SK-N-SH (cell line): ENCODE results near the gene RPS16. TPM values are rescaled to one million over a fixed set of nuclear protein-coding genes. Genes with fewer than 3 reads are reported as not detected.

Experiments used
- CTCF ChIA-PET: fragments of 300-600, 350-600 bp; formaldehyde crosslinking; extraction: SDS; loops from one replicate; lab custom pipeline; 2021; lab: Yijun Ruan, JAX
- POLR2A ChIA-PET: fragments of 350-600 bp; sonication (Branson Sonifier 250); formaldehyde crosslinking; extraction: SDS; loops from one replicate; lab custom pipeline; 2020; ENCODE audit warnings: antibody characterized with exemption, inconsistent platforms; lab: Yijun Ruan, JAX
- DNase-seq: peaks from one replicate; pipeline ENCODE4 v3.0.0; 2012
- H2AFZ ChIP-seq: fragments of 200-600 bp; sonication (generic); 2 replicates; pipeline ENCODE4 v1.8.1; 2016; ENCODE audit warnings: antibody characterized with exemption, mild to moderate bottlenecking, low read depth
- H3F3A ChIP-seq: fragments of 200-600 bp; sonication (generic); replicated peaks from 2 replicates; pipeline ENCODE3; 2016; ENCODE audit warnings: antibody characterized with exemption, mild to moderate bottlenecking; ENCODE audit not compliant: insufficient read depth
- H3K27ac ChIP-seq, 2 experiments: fragments of 200-500 bp in 1 of 2; fragments of 200-600 bp in 1 of 2; sonication (Bioruptor generic) in 1 of 2; sonication (generic), shearing (Covaris generic) in 1 of 2; 2 replicates each; pipeline versions ENCODE4 v1.5.1 to v1.6.1; 2014 to 2016; ENCODE audit warnings: low read depth in 2 of 2, inconsistent platforms in 1 of 2, low read length in 1 of 2, mild to moderate bottlenecking in 1 of 2, mixed read lengths in 1 of 2
- H3K27me3 ChIP-seq: fragments of 200-600 bp; sonication (generic), shearing (Covaris generic); 2 replicates; pipeline ENCODE4 v1.6.1; 2016; ENCODE audit warnings: mixed run types; ENCODE audit not compliant: insufficient read depth
- H3K36me3 ChIP-seq, 2 experiments: fragments of 200-500 bp in 1 of 2; fragments of 200-600 bp in 1 of 2; sonication (Bioruptor generic) in 1 of 2; sonication (generic) in 1 of 2; replicated peaks in 1 of 2; 2 replicates each; pipeline versions ENCODE3 to v1.5.1; 2014 to 2016; ENCODE audit warnings: low read length in 1 of 2, mild to moderate bottlenecking in 1 of 2; ENCODE audit not compliant: insufficient read depth in 2 of 2, control insufficient read depth in 1 of 2
- H3K4me1 ChIP-seq, 2 experiments: fragments of 200-500 bp in 1 of 2; fragments of 200-600 bp in 1 of 2; sonication (Bioruptor generic) in 1 of 2; sonication (generic), shearing (Covaris generic) in 1 of 2; 2 replicates each; pipeline versions ENCODE4 v1.5.1 to v1.6.1; 2014 to 2016; ENCODE audit warnings: low read depth in 1 of 2, low read length in 1 of 2, mixed run types in 1 of 2; ENCODE audit not compliant: insufficient read depth in 2 of 2, control insufficient read depth in 1 of 2
- H3K4me2 ChIP-seq: fragments of 200-600 bp; sonication (generic), shearing (Covaris generic); 2 replicates; pipeline ENCODE4 v1.6.1; 2017; ENCODE audit warnings: mixed run types
- H3K4me3 ChIP-seq, 2 experiments: fragments of 200-500 bp in 1 of 2; fragments of 200-600 bp in 1 of 2; sonication (Bioruptor generic) in 1 of 2; sonication (generic), shearing (Covaris generic) in 1 of 2; 2 replicates each; pipeline versions ENCODE4 v1.5.1 to v1.8.1; 2014 to 2016; ENCODE audit warnings: low read depth in 2 of 2, inconsistent platforms in 1 of 2, low read length in 1 of 2, mild to moderate bottlenecking in 1 of 2, mixed read lengths in 1 of 2, moderate library complexity in 1 of 2
- H3K79me2 ChIP-seq: fragments of 200-600 bp; sonication (generic); 2 replicates; pipeline ENCODE4 v1.8.1; 2017; ENCODE audit warnings: mild to moderate bottlenecking; ENCODE audit not compliant: insufficient read depth
- H3K9ac ChIP-seq: fragments of 200-600 bp; sonication (generic); 2 replicates; pipeline ENCODE4 v1.6.1; 2017; ENCODE audit warnings: mixed run types
- H3K9me2 ChIP-seq: fragments of 200-600 bp; sonication (generic); 2 replicates; pipeline ENCODE4 v1.6.1; 2017; ENCODE audit warnings: mixed run types
- H3K9me3 ChIP-seq: fragments of 200-600 bp; sonication (generic); 2 replicates; pipeline ENCODE4 v1.6.1; 2017; ENCODE audit warnings: mixed run types, mild to moderate bottlenecking, moderate library complexity
- H4K20me1 ChIP-seq: fragments of 200-600 bp; sonication (generic); 2 replicates; pipeline ENCODE4 v1.6.1; 2017; ENCODE audit warnings: mild to moderate bottlenecking, mixed run types; ENCODE audit not compliant: insufficient read depth
- CHD2 ChIP-seq: fragments of 150-350 bp; IDR thresholded peaks from 2 replicates; pipeline ENCODE4 v1.6.1; 2018; ENCODE audit warnings: low read length; ENCODE audit not compliant: partially characterized antibody
- ELF1 ChIP-seq: IDR thresholded peaks from 2 replicates; pipeline ENCODE4 v1.4.0; 2012
- EZH2phosphoT487 ChIP-seq: fragments of 200-600 bp; sonication (generic); IDR thresholded peaks from 2 replicates; pipeline ENCODE4 v1.6.1; 2017; ENCODE audit warnings: low read depth, mixed run types, mild to moderate bottlenecking, antibody characterized with exemption, moderate library complexity, borderline replicate concordance
- FOXJ3 ChIP-seq: sonication (generic); formaldehyde crosslinking; IDR thresholded peaks from 2 replicates; pipeline ENCODE4 v1.5.1; 2020; ENCODE audit warnings: mild to moderate bottlenecking, missing genetic modification reagents
- FOXM1 ChIP-seq: IDR thresholded peaks from 2 replicates; pipeline ENCODE4 v1.4.0; 2012; ENCODE audit warnings: low read depth, mild to moderate bottlenecking
- JUND ChIP-seq: IDR thresholded peaks from 2 replicates; pipeline ENCODE4 v1.4.0; 2012
- NFIC ChIP-seq: IDR thresholded peaks from 2 replicates; pipeline ENCODE4 v1.4.0; 2012; ENCODE audit warnings: borderline replicate concordance
- POLR2AphosphoS5 ChIP-seq: IDR thresholded peaks from 2 replicates; pipeline ENCODE4 v1.6.1; 2012; ENCODE audit warnings: low read depth, low read length
- REST ChIP-seq: IDR thresholded peaks from 2 replicates; pipeline ENCODE4 v1.6.1; 2012; ENCODE audit warnings: mild to moderate bottlenecking, low read depth, low read length, moderate library complexity
- TEAD4 ChIP-seq: IDR thresholded peaks from 2 replicates; pipeline ENCODE4 v1.4.0; 2012; ENCODE audit warnings: mild to moderate bottlenecking, borderline replicate concordance; ENCODE audit not compliant: insufficient read depth
- WGBS: methylation state at CpG from one replicate; pipeline ENCODE4 v1.1.6; 2017; ENCODE audit warnings: low lambda C conversion rate; 5-methylcytosine and 5-hydroxymethylcytosine counted together
- polyA plus RNA-seq, 3 experiments: library from polyadenylated mRNA; depleted of rRNA; stranded (reverse); fragments of >200 nt; gene quantifications; 2 replicates each; pipeline ENCODE4 v1.2.3, GENCODE V29; 2012
- TF ChIP-seq, protein P1 (sequence below): fragments of 150-350 bp; IDR thresholded peaks from 2 replicates; pipeline ENCODE4 v1.6.1; 2016; ENCODE audit warnings: mild to moderate bottlenecking, low read depth, low read length
- TF ChIP-seq, protein P2 (sequence below): fragments of 200-600 bp; sonication (generic); IDR thresholded peaks from 2 replicates; pipeline ENCODE4 v1.6.1; 2017; ENCODE audit warnings: antibody characterized with exemption, mild to moderate bottlenecking, moderate library complexity

The RPS16 gene
- polyA plus RNA-seq, 1 of the 3 experiments (the other 2 are of a cell fraction) = 7,541 TPM

DNA sequence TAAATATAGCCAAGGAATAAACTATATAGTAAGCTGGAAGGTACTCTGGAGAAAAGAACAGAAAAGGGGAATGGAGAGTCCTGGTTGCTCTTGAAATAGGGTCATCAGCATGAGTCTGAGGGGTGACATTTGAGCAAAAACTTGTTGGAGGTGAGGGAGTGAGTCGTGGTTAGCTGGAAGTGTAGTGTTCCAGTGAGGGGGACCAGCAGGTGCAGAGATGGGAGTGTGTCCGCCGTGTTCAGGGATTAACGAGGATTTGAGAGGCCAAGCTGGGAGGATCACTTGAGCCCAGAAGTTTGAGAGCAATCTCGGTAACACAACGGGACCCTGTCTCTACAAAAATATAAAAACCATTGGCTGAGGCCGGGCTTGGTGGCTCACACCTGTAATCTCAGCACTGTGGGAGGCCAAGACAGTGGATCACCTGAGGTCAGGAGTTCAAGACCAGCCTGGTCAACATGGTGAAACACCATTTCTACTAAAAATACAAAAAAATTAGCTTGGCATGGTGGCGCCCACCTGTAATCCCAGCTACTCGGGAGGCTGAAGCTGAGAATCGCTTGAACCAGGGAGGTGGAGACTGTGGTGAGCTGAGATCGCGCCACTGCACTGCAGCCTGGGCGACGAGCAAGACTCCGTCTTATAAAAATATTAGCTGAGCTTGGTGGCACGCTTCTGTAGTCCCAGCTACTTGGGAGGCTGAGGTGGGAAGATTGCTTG, 10.8 kb upstream of the RPS16 start:
- H3F3A ChIP-seq = peaks cover 33% of the 10 kb centered on the region
- POLR2A ChIA-PET = interaction anchor here (3.8 kb wide), 1 partner anchor 11 kb away, joined by 39 read pairs; the partner anchor contains the start of gene RPS16
- no peak overlapping the region for H2AFZ ChIP-seq
- peaks cover 81% of the 10 kb centered on the region for H3K79me2 ChIP-seq
- peak overlapping the region; percentile 97 for H3K9ac ChIP-seq
- peak overlapping the region; percentile 97 for H3K4me2 ChIP-seq
- 85% methylated on average over 16 of the region's 16 CpGs for WGBS
- H3K9me2 ChIP-seq = no peaks in the 10 kb centered on the region
- DNase-seq = no peak
- TF ChIP-seq, protein P1, sequence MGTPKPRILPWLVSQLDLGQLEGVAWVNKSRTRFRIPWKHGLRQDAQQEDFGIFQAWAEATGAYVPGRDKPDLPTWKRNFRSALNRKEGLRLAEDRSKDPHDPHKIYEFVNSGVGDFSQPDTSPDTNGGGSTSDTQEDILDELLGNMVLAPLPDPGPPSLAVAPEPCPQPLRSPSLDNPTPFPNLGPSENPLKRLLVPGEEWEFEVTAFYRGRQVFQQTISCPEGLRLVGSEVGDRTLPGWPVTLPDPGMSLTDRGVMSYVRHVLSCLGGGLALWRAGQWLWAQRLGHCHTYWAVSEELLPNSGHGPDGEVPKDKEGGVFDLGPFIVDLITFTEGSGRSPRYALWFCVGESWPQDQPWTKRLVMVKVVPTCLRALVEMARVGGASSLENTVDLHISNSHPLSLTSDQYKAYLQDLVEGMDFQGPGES = no peak
- TF ChIP-seq ELF1 (no peak), TEAD4 (no peak), FOXJ3 (CRISPR knock-in tag) (no peak), REST (no peak), JUND (no peak), CHD2 (no peak), NFIC (no peak), EZH2phosphoT487 (no peak), FOXM1 (no peak), POLR2AphosphoS5 (no peak)
- TF ChIP-seq, protein P2, sequence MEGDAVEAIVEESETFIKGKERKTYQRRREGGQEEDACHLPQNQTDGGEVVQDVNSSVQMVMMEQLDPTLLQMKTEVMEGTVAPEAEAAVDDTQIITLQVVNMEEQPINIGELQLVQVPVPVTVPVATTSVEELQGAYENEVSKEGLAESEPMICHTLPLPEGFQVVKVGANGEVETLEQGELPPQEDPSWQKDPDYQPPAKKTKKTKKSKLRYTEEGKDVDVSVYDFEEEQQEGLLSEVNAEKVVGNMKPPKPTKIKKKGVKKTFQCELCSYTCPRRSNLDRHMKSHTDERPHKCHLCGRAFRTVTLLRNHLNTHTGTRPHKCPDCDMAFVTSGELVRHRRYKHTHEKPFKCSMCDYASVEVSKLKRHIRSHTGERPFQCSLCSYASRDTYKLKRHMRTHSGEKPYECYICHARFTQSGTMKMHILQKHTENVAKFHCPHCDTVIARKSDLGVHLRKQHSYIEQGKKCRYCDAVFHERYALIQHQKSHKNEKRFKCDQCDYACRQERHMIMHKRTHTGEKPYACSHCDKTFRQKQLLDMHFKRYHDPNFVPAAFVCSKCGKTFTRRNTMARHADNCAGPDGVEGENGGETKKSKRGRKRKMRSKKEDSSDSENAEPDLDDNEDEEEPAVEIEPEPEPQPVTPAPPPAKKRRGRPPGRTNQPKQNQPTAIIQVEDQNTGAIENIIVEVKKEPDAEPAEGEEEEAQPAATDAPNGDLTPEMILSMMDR = no peak
- peaks cover 4 to 12% of the 10 kb centered on the region in 2 experiments; a peak in 3 of 4 replicates for H3K4me1 ChIP-seq
- peaks cover 0 to 17% of the 10 kb centered on the region in 2 experiments for H3K36me3 ChIP-seq
- peak overlapping the region; percentile 71 to 93 for H3K4me3 ChIP-seq
- peaks cover 35% of the 10 kb centered on the region for H4K20me1 ChIP-seq
- no peaks in the 10 kb centered on the region for H3K27me3 ChIP-seq
- CTCF ChIA-PET = interaction anchor here (2.0 kb wide), 1 partner anchor 86 kb away, joined by 8 read pairs; the partner anchor contains the start of gene EID2B
- no peaks in the 10 kb centered on the region for H3K9me3 ChIP-seq
- H3K27ac ChIP-seq = peak overlapping the region in 1 of 2 experiments; percentile 96; a peak in 1 of 4 replicates
